ENCODE data around the gene POU2F1.

The POU2F1 gene

GRCh38 chr1:167473761-167474160 lies 253.1 kb downstream of the POU2F1 start:
- DNase-seq = no peak

- peak; percentile 39 for DNase-seq
Measured at GRCh38 chr1:167474191-167474641, 253.5 kb downstream of the POU2F1 start.

GRCh38 chr1:167476061-167476460 lies 255.4 kb downstream of the POU2F1 start:
- DNase-seq = no peak
